B cell (primary cell): ENCODE results near the gene BIRC5.

Source experiments
- EZH2 ChIP-seq: IDR thresholded peaks from 2 replicates; pipeline ENCODE4 v1.6.1; 2012; ENCODE audit warnings: borderline replicate concordance, low read depth, mild to moderate bottlenecking, moderate library complexity, low read length; ENCODE audit not compliant: insufficient read depth, poor library complexity, severe bottlenecking
- TF ChIP-seq, protein P1 (sequence below): fragments of 200-600 bp; IDR thresholded peaks from one replicate; pipeline ENCODE4 v1.8.0; 2022; ENCODE audit warnings: antibody characterized with exemption, mild to moderate bottlenecking

DNA sequence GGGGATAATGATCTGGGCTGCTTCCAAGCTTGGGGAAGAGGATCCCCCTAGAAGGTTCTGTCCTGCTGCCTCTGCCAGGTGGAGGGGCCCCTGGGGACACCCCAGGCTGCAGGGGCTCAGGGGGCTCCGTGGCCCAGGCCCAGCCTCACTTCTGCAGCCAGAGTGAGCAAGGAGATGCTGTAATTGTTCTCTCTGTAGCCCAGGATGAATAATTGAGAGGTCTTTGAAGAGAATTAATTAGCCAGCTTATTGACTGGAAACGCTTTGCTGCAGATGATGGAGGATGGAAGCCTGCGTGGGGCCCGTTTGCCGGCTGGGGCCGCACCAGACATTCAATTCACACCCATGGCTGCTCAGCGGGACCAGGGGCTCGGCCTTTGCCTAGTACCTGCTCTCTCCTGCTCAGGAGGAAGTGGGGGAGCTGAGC, 55.9 kb downstream of the BIRC5 start:
- TF ChIP-seq, protein P1, sequence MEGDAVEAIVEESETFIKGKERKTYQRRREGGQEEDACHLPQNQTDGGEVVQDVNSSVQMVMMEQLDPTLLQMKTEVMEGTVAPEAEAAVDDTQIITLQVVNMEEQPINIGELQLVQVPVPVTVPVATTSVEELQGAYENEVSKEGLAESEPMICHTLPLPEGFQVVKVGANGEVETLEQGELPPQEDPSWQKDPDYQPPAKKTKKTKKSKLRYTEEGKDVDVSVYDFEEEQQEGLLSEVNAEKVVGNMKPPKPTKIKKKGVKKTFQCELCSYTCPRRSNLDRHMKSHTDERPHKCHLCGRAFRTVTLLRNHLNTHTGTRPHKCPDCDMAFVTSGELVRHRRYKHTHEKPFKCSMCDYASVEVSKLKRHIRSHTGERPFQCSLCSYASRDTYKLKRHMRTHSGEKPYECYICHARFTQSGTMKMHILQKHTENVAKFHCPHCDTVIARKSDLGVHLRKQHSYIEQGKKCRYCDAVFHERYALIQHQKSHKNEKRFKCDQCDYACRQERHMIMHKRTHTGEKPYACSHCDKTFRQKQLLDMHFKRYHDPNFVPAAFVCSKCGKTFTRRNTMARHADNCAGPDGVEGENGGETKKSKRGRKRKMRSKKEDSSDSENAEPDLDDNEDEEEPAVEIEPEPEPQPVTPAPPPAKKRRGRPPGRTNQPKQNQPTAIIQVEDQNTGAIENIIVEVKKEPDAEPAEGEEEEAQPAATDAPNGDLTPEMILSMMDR = no peak
- TF ChIP-seq EZH2 = no peak
